Peyer's patch (tissue), 4 donors: ENCODE data around the gene DCLK3.

Source experiments
- CTCF ChIP-seq, 6 experiments: fragments of 450-650 bp in 4 of 6; fragments of 200-600 bp in 2 of 6; sonication (generic) in 1 of 6; IDR thresholded peaks; one replicate each; pipeline ENCODE4 v1.5.1; 2017 to 2019; ENCODE audit warnings: antibody characterized with exemption in 6 of 6, mild to moderate bottlenecking in 3 of 6, moderate library complexity in 1 of 6
- POLR2A ChIP-seq, 2 donors: fragments of 450-650 bp; IDR thresholded peaks; one replicate each; pipeline ENCODE4 v1.5.1; 2017; ENCODE audit warnings: antibody characterized with exemption in 2 of 2, mild to moderate bottlenecking in 2 of 2, moderate library complexity in 2 of 2

- TF ChIP-seq POLR2A (IDR thresholded peaks at IDR 0.05) (no peak), CTCF (IDR thresholded peaks at IDR 0.05) (no peak)
Measured at GRCh38 chr3:36666166-36666565, 98.2 kb downstream of the DCLK3 start.
